Loucy (cell line): ENCODE data around the gene PARVA.

Experiments
- CTCF ChIP-seq: fragments of 200-600 bp; sonication (generic); conservative IDR thresholded peaks from 2 replicates; pipeline ENCODE4 v1.5.1; 2014; ENCODE audit warnings: mild to moderate bottlenecking, antibody characterized with exemption, low read length
- EZH2phosphoT487 ChIP-seq: fragments of 200-600 bp; IDR thresholded peaks from 2 replicates; pipeline ENCODE4 v1.6.1; 2018; ENCODE audit warnings: antibody characterized with exemption, mild to moderate bottlenecking, moderate library complexity, borderline replicate concordance

GRCh38 chr11:12426176-12426575 lies 48.8 kb downstream of the PARVA start:
- TF ChIP-seq CTCF, result no peak
- TF ChIP-seq EZH2phosphoT487, result no peak
